SK-N-SH (cell line): ENCODE results near the gene LPIN1.

ENCODE experiments used
- SIN3A ChIP-seq: IDR thresholded peaks from 2 replicates; pipeline ENCODE4 v1.6.1; 2012; ENCODE audit warnings: low read depth, mild to moderate bottlenecking, low read length, moderate library complexity, borderline replicate concordance
- YY1 ChIP-seq: IDR thresholded peaks from 2 replicates; pipeline ENCODE4 v1.4.0; 2012; ENCODE audit warnings: low read depth, mild to moderate bottlenecking
- TF ChIP-seq, protein P1 (sequence below): fragments of 150-350 bp; IDR thresholded peaks from 2 replicates; pipeline ENCODE4 v1.6.1; 2017; ENCODE audit warnings: antibody characterized with exemption, low read length, low read depth, borderline replicate concordance
- TF ChIP-seq, protein P2 (sequence below): fragments of 200-600 bp; sonication (generic); IDR thresholded peaks from 2 replicates; pipeline ENCODE4 v1.6.1; 2017; ENCODE audit warnings: antibody characterized with exemption, mild to moderate bottlenecking, moderate library complexity

DNA sequence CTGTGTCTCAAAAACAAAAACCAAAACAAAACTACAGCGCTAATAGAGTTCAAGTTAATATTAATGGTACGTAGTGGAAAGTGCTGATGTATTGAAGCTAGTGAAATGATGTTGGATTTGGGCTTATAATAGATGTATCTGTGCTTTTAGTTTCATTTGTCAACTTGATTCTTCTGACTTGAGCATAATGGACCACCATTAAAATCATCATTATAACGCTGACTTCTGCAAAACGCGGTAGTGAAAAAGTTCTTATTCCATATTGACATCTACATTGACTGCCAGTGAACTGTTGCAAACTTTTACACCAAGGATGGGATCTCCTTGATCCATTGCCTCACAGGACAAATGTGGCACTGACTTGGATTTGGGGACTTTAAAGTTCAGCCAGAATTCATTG, 85.0 kb downstream of the LPIN1 start:
- TF ChIP-seq, protein P1, sequence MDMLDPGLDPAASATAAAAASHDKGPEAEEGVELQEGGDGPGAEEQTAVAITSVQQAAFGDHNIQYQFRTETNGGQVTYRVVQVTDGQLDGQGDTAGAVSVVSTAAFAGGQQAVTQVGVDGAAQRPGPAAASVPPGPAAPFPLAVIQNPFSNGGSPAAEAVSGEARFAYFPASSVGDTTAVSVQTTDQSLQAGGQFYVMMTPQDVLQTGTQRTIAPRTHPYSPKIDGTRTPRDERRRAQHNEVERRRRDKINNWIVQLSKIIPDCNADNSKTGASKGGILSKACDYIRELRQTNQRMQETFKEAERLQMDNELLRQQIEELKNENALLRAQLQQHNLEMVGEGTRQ, result no peak
- no peak for TF ChIP-seq YY1
- TF ChIP-seq, protein P2, sequence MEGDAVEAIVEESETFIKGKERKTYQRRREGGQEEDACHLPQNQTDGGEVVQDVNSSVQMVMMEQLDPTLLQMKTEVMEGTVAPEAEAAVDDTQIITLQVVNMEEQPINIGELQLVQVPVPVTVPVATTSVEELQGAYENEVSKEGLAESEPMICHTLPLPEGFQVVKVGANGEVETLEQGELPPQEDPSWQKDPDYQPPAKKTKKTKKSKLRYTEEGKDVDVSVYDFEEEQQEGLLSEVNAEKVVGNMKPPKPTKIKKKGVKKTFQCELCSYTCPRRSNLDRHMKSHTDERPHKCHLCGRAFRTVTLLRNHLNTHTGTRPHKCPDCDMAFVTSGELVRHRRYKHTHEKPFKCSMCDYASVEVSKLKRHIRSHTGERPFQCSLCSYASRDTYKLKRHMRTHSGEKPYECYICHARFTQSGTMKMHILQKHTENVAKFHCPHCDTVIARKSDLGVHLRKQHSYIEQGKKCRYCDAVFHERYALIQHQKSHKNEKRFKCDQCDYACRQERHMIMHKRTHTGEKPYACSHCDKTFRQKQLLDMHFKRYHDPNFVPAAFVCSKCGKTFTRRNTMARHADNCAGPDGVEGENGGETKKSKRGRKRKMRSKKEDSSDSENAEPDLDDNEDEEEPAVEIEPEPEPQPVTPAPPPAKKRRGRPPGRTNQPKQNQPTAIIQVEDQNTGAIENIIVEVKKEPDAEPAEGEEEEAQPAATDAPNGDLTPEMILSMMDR, result no peak
- no peak for TF ChIP-seq SIN3A
